CD4-positive, alpha-beta T cell treated with Interleukin-15 for 4 hours (primary cell): ENCODE results near the gene S100A14.
A peak's percentile ranks its signal among the peaks of the same experiment; 100 is the strongest.
"Not testable (repeated sequence)": the region's sequence is repeated elsewhere in the genome, so short reads cannot be mapped to it uniquely, and the experiment has no call there.

Source experiments
- DNase-seq: peaks from one replicate; pipeline ENCODE4 v3.0.0-alpha.2; 2020; ENCODE audit warnings: low spot score

The S100A14 gene

DNA sequence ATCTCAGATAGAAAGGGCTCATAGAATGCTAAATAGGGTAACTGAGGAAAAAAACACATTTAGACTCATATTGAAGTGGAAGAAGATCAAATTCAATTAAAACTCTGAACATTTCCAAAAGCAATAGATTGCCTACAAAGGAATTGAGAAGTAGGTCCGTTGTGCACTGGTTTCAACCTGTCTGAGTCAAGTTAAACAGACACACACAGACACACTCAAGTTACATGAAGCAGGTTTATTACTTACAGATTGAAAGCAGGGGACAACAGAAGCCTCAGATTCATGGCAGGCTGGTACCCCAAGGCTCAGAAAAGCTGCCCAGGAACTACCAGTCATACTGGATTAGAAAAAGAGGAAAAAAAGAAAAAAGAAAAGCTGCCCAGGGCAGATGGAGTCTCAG is 29.8 kb downstream of the S100A14 start:
- no peak for DNase-seq

DNA sequence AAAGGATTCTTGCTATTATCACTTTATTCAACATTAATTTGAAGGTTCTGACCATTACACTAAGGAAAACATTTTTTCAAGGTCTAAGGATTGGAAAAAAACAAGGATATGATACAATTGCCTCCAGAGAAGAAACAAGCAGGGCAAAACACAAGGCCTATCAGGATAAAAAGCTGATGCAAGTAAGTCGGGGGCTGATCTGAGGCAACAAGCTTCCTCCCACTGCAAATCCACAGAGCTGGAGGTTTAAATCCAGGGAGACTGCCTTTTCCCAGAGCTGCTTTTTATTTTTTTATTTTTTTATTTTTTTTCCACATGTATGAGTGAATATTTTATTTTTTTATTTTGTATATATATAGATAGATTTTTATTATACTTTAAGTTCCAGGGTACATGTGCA is 31.1 kb downstream of the S100A14 start:
- no peak for DNase-seq

- DNase-seq, result no peak
Observed at GRCh38 chr1:153583976-153584375, 32.1 kb downstream of the S100A14 start.

DNA sequence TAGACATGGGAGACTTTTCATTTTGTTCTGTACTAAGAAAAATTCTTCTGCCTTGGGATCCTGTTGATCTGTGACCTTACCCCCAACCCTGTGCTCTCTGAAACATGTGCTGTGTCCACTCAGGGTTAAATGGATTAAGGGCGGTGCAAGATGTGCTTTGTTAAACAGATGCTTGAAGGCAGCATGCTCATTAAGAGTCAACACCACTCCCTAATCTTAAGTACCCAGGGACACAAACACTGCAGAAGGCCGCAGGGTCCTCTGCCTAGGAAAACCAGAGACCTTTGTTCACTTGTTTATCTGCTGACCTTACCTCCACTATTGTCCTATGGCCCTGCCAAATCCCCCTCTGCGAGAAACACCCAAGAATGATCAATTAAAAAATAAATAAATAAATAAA is 32.6 kb downstream of the S100A14 start:
- not testable (repeated sequence) for DNase-seq

DNA sequence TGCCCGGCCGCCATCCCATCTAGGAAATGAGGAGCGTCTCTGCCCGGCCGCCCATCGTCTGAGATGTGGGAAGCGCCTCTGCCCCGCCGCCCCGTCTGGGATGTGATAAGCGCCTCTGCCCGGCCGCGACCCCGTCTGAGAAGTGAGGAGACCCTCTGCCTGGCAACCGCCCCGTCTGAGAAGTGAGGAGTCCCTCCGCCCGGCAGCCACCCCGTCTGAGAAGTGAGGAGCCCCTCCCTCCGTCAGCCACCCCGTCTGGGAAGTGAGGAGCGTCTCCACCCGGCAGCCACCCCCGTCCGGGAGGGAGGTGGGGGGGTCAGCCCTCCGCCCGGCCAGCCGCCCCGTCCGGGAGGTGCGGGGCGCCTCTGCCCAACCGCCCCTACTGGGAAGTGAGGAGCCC is 33.3 kb downstream of the S100A14 start:
- DNase-seq, result not testable (repeated sequence)

DNA sequence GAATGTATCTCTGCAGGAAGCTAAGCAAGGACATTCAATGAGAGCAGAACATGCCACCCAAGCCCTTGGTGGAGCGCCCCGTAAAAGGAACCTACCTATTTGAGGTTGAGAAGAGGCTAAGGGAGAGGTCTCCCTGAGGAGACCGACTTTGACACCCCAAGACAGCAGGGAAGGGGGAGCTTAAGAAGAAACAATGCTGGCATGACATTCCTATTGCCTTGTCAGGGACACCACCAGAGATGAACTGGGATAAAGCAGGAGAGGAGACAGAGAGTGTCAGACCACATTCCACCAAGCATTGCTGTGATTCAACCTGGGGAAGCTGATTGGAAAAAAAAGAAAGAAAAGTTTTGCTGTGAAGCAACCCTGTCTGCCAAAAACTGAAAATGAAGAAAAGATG is 37.2 kb downstream of the S100A14 start:
- DNase-seq, result no peak

DNA sequence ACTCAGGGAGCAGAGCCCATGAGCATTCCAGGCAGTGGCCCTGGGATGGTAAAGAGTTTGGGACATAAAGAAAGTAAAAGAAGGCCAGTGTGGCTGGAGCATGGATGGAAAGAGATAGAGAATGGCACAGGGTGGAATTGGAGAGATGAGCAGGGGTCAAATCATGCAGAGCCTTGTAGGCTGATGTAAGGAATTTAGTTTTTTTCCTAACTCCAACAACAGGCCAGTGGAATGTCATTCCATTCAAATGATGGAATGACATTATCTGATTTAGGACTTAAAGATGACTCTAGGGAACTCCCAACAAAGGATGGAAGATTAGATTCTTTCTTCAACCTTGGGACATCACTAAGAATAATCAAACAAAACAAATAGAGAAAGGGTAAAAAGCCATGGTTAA is 37.6 kb downstream of the S100A14 start:
- no peak for DNase-seq

- DNase-seq, result no peak
Observed at GRCh38 chr1:153577624-153578051, 38.5 kb downstream of the S100A14 start.

- no peak for DNase-seq
Observed at GRCh38 chr1:153577138-153577537, 39.0 kb downstream of the S100A14 start.

- DNase-seq, result not testable (repeated sequence)
Observed at GRCh38 chr1:153575497-153575896, 40.6 kb downstream of the S100A14 start.

- DNase-seq, result not testable (repeated sequence)
Observed at GRCh38 chr1:153575081-153575491, 41.0 kb downstream of the S100A14 start.

GRCh38 chr1:153573351-153573750 is 42.8 kb downstream of the S100A14 start:
- DNase-seq, result no peak

DNA sequence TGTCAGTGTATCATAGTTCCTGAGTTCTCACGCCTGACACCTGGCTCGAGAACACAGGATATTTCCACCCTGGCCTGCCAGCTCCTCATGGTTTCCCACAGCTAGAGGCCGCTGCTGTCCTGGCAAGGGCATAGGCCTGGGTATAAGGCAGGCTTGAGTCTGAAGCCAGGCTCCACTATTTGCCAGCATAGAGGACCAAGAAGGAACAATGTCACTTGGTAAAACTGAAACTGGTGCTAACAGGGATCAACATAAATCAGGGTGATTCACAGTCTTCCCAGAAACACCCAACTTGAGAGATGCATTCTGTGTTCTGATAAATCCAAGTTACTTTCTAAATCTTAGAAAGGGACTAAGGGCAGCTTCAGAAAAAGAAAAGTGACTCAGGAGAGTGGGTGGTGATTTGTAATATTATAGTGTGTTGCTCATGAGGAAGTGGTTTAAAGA is 43.5 kb downstream of the S100A14 start:
- peak; percentile 57 for DNase-seq

DNA sequence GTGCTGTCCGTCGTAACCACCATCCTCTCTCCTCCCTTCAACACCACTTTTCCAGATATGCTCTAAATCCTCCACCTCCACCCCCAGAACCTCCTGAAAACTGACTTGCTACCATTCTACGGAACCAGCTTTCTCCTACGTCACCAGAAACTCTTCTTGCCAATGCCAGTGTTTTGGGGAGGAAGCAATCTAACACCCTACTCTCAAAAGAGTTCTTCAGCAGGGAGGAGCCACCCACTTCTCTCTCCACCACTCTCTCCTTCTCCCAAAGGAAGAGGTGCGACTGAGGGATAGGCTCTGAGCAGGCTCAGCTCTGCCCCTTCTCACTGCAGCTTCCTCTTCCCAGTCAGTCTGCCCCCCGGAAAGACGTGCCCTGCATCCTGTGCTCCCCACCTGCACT is 44.4 kb downstream of the S100A14 start:
- DNase-seq, result no peak

- no peak for DNase-seq
Observed at GRCh38 chr1:153570874-153571273, 45.3 kb downstream of the S100A14 start.

GRCh38 chr1:153569465-153569864 is 46.7 kb downstream of the S100A14 start:
- DNase-seq, result no peak

GRCh38 chr1:153568367-153569099 is 47.6 kb downstream of the S100A14 start:
- peak; percentile 84 for DNase-seq

DNA sequence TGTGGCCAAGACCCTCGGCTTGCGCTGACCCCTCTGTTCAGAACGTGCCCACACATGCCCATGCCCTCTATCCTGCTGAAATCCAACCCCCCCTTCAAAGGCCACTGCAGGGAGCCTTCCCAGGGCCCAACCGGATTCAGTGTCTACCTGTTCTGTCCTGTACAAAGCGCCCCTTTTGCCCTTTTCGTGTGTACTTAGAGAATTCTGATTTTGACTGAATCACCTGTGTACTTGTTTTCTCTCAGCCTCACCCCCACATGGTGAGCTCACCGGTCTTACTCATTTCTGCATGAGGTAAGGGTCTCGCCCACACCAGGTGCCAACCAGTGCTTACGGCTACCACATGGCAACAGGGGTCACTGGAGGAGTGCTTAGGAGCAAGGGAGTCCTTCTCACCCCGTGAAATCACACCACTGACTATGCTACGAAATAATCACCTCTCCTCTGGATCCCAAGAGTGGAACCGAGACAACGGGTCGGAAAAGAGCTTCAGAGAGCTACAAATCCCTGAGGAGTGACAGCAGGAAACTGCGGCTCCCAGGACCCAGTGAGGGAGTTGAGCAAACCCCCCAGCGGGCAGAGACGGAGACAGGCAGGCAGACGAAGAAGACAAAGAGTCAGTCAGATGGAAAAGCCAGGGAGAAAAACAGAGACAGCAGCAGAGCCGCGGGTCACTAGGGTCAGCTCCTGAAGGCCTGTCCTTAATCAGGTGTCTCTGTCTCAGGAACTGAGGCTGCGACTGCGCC is 48.3 kb downstream of the S100A14 start:
- peak; percentile 27 for DNase-seq

GRCh38 chr1:153566414-153567371 is 49.4 kb downstream of the S100A14 start:
- peak; percentile 95 for DNase-seq

DNA sequence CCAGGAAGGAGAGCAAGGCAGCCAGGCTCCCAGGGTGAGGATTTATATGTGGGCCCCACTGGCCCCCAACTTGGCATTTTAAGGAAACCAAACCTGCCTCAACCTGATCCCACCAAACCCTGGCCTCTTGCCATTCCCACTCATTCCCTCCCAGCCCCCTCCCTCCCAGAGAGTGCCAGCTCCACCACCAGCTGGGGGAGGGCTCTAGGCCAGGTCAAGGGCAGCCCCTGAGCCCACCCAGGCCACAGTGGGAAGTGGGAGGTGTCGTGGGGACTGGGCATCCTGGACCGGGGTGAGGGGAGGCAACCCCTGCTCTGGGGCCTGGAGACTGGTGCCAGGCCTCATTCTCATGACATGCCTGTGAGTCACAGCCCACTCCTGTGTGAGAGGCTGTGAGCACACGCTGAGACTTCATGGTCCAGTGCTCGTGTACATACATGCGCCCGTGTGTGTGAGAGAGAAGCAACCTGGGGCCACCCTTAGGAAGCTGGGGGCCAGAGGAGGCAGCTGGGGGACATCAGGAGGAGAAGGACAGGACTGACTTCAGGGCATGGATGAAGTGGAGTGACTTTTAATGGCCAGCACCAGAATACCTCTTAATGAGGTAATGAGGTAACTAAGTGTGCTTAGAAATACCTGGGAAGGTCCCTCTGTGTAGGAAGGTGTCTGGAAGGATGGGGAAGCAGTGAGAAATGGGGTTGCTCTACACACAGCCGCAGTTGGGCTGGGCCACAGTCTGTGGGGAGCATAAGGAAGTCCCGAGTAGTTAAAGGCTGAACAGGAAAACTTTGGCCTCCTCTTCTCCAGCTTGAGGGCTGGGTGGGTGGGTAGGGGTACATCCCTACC is 50.4 kb downstream of the S100A14 start, which contains the start of gene S100A2:
TSS of gene S100A2 (minus strand) at position 316 of the 846 bp plus-strand sequence. CDS start 1,967 bp downstream, outside the sequence.
- peak; percentile 63 for DNase-seq
